T-helper 1 cell treated with Interleukin-12 subunit alpha and Interleukin-12 subunit beta and Interleukin-4 antibody, amounts not matched to agents 30 ng/mL and 1 ng/mL, for 36 hours (primary cell): ENCODE data around the gene HTR3B. TPM values are rescaled to one million over a fixed set of nuclear protein-coding genes. Genes with fewer than 3 reads are reported as not detected.

ENCODE experiments used
- intact Hi-C: fragments of 100-400 bp; cut with micrococcal nuclease; formaldehyde crosslinking; loops from one replicate; pipeline ENCODE4 v1.15.1; 2024
- total RNA-seq: library from RNA; stranded (reverse); gene quantifications from 2 replicates; pipeline ENCODE4 v1.2.3, GENCODE V29; 2022

HTR3B gene
- total RNA-seq, 1 donor from 2014 or later, result not detected

DNA sequence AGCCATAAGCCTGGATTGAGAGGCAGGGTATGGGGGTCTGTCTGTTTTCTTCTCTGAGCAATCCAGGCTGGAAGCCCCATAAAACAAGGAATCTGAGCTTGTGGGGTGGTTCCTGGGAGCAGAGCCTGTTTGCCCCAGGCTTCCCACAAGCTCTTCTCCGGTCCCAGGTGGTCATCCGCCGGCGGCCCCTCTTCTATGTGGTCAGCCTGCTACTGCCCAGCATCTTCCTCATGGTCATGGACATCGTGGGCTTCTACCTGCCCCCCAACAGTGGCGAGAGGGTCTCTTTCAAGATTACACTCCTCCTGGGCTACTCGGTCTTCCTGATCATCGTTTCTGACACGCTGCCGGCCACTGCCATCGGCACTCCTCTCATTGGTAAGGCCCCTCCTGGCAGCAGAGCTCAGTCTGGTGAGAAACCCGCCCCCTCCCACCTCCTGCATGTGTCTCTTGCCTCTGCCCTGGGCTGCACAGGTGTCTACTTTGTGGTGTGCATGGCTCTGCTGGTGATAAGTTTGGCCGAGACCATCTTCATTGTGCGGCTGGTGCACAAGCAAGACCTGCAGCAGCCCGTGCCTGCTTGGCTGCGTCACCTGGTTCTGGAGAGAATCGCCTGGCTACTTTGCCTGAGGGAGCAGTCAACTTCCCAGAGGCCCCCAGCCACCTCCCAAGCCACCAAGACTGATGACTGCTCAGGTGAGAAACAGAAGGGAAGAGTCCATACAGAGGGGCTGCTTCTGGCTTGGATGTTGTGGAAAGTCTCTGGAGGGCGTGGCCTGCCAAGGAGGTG lies 82.0 kb downstream of the HTR3B start:
- intact Hi-C loops, result no loop called here

DNA sequence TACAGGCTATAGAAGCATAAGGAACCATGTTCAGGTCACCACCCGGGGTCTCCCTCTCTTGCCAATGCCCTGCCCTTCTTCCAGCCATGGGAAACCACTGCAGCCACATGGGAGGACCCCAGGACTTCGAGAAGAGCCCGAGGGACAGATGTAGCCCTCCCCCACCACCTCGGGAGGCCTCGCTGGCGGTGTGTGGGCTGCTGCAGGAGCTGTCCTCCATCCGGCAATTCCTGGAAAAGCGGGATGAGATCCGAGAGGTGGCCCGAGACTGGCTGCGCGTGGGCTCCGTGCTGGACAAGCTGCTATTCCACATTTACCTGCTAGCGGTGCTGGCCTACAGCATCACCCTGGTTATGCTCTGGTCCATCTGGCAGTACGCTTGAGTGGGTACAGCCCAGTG lies 84.8 kb downstream of the HTR3B start:
- intact Hi-C loops, result no loop called here

DNA sequence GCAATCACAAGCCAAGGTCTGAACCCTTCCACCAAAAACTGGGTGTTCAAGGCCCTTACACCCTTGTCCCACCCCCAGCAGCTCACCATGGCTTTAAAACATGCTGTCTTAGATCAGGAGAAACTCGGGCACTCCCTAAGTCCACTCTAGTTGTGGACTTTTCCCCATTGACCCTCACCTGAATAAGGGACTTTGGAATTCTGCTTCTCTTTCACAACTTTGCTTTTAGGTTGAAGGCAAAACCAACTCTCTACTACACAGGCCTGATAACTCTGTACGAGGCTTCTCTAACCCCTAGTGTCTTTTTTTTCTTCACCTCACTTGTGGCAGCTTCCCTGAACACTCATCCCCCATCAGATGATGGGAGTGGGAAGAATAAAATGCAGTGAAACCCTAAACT lies 85.3 kb downstream of the HTR3B start:
- intact Hi-C loops, result loop anchor here (5.0 to 10.0 kb wide), 2 partner anchors 142 to 205 kb away; no protein-coding TSS in a partner anchor

DNA sequence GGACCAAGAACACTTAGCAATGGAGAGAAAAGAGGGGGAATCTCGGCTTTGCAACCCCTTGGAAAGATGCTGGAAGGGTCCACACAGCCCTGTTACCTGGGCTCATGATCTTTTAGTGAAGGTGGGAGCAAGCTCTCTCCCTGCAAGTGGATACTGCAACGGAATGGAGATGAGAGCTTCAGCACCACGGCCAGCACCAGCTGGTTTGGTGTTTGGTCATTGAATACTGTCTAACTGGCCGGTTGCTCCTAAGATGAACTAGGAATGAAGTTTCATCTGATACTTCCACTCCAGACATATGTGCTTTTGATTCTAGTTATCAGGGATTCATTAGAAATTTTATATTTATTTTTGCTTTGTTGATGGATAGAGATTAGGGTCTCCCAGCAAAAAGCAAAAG lies 86.6 kb downstream of the HTR3B start:
- intact Hi-C loops, result loop anchor here (5.0 to 10.0 kb wide), 2 partner anchors 141 to 204 kb away; no protein-coding TSS in a partner anchor

DNA sequence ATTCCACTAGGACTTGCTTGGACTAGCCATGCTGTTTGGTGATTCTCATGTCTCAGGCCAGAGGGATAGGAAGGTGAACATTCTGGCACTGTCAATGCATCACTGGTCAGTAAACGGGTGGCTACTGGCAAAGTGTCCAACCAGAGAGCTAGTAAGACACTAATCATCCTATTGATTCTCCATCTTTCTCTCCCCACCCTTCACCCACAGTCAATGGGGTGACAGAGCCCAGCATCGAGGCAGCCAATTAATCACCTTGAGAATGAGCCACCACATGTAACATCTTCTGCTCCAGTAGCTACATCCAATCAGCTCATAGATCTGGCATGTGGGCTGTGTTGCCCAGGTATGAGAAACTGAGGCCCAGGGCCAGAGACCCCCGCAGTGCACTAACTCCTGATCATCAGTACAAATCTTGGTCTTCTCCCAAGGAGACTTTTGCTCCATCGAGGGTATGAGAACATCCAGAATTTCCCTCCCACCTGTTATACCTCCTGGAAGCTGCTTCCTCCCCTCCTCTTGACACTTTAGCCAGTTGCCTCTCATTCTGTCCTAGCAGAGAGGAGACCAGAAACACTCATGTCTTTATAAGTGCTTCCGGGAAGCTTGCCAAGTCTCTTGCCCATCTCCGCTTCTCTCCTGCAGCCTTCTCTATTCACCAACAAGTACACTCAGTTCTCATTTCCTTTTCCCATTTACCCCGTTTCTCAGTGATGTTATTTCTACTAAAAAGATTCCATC lies 87.3 kb downstream of the HTR3B start:
- intact Hi-C loops, result loop anchor here (5.0 to 10.0 kb wide), 2 partner anchors 140 to 203 kb away; no protein-coding TSS in a partner anchor

DNA sequence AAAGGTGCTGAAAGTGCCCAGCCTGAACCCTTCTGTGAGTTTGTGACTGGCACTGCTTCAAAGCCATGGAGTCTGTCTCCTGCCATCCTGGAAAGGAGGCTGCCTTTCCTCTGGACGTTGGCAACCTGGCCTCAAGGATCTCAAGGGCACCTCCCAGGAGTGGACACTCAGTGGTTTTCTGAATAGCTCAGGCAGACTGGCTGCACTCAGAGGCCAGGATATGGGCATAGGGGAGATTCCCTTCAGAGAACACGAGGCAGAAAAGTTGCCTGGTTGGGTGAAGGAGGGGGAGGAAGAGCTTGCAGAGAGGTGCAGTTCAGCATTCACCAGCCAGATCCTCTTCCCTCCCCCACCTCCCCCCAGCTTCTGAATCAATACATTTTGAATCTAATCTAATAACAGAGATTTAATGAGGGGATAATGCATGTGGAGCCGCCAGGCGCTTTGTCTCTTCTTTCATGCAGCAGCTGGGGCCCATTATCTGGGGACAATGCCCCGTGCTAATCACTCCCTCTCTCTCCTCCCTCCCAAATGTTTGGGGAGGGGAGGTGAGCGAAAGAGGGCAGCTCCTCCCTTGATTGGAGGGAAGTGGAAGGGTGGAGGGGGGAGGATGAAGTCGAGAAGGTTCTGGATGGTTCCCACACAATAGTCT lies 88.0 kb downstream of the HTR3B start:
- intact Hi-C loops, result loop anchor here (5.0 to 10.0 kb wide), 2 partner anchors 140 to 202 kb away; no protein-coding TSS in a partner anchor

DNA sequence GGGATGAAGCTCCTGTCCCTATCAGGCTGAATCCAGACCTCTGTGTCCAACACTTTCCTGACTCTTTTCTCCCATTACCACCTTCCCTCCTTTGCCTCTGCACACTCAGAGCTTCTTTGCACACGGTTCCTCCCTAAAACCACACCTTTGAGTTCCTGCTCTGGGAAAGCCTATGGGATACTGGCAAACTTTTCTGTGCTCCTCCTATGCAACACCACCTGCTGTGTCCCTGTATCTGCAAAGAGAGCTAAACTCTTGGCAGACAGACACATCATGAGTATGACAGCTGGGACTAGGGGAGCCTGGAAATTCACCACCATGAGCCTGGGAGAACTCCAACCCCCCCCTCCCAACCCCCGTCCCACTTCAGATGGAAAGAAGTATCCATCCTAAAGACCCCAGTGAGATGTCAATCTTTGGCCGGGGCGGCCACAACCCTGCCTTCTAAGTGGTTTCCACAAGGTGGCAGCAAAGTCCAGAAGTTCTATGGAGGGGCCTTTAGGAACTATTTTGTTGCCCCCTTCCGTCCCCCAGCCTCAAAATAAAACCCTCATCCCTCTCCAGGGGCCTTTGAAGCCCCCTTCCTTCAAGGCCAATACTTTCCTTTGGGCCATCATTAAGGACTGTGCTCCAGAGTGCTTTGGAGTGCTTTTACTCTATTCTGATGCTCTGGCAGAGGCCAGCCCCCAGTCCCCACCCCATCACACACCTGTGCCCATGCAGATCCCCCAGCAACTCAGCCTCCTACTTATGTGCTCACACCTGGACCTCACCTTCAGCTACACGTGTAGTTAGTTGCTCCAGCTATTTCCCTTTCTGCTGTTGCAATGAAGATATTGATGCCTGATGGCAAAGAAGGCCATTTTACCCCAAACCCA lies 89.7 kb downstream of the HTR3B start:
- intact Hi-C loops, result loop anchor here (1.0 to 10.0 kb wide), 5 partner anchors 42 to 267 kb away; no protein-coding TSS in a partner anchor

Other genes starting within 250 kb of the HTR3B start
- 0.49 and 1.2 TPM in 2 replicates for gene TMPRSS5, start 198.5 kb upstream of the HTR3B start, total RNA-seq
- gene ZW10, start 131.1 kb upstream of the HTR3B start, total RNA-seq, result 18.7 and 19.3 TPM in 2 replicates
- not detected in 2 replicates for gene CLDN25, start 125.0 kb upstream of the HTR3B start, total RNA-seq
- gene USP28, start 29.2 kb upstream of the HTR3B start, total RNA-seq, result 47.8 and 59.5 TPM in 2 replicates
- gene HTR3A, start 70.3 kb downstream of the HTR3B start, total RNA-seq, result not detected in 2 replicates
- 4.8 and 5.8 TPM in 2 replicates for gene ZBTB16, start 154.9 kb downstream of the HTR3B start, total RNA-seq